Measurements from ENCODE around the gene CCDC78.

DNA sequence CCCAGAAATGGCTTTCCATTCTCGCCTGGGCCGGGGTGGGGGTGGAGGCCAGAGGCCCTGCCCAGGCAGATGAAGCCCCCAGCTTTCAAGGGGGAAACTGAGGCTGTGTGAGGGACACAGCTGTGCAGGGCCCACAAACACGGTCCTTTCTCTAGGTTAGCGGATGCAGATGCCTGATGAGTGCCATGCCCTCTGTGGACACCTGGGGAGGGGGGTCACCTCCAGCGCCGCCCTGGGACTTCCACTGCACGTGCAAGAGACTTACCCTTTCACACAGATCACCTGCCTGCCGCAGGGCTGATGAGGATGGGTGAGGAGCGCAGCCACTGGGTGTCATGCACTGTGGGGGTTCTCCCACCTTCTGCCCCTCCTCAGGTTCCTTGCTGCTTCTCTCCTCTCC is 7.9 kb downstream of the CCDC78 start:
- TF ChIP-seq, protein P1, sequence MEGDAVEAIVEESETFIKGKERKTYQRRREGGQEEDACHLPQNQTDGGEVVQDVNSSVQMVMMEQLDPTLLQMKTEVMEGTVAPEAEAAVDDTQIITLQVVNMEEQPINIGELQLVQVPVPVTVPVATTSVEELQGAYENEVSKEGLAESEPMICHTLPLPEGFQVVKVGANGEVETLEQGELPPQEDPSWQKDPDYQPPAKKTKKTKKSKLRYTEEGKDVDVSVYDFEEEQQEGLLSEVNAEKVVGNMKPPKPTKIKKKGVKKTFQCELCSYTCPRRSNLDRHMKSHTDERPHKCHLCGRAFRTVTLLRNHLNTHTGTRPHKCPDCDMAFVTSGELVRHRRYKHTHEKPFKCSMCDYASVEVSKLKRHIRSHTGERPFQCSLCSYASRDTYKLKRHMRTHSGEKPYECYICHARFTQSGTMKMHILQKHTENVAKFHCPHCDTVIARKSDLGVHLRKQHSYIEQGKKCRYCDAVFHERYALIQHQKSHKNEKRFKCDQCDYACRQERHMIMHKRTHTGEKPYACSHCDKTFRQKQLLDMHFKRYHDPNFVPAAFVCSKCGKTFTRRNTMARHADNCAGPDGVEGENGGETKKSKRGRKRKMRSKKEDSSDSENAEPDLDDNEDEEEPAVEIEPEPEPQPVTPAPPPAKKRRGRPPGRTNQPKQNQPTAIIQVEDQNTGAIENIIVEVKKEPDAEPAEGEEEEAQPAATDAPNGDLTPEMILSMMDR (IDR thresholded peaks at IDR 0.05), result no peak
- TF ChIP-seq FOXJ3 (CRISPR knock-in tag; IDR thresholded peaks at IDR 0.05; ENCODE audit: borderline replicate concordance) (no peak), FOXP4 (CRISPR knock-in tag; IDR thresholded peaks at IDR 0.05) (no peak), CBFB (CRISPR knock-in tag; IDR thresholded peaks at IDR 0.05; ENCODE audit: low read depth) (no peak), NFYB (CRISPR knock-in tag; conservative IDR thresholded peaks at IDR 0.05; ENCODE audit: low read depth) (no peak), ARID4B (CRISPR knock-in tag; IDR thresholded peaks at IDR 0.05; ENCODE audit: borderline replicate concordance) (no peak)

All from WTC11 (cell line).